Measurements from ENCODE around the gene SEPTIN5.
A peak's percentile ranks its signal among the peaks of the same experiment; 100 is the strongest.

SEPTIN5 gene

GRCh38 chr22:19763458-19764298 lies 49.4 kb downstream of the SEPTIN5 start:
- no peak for DNase-seq

GRCh38 chr22:19764299-19764593 lies 49.9 kb downstream of the SEPTIN5 start:
- no peak for DNase-seq

GRCh38 chr22:19764636-19765476 lies 50.6 kb downstream of the SEPTIN5 start:
- DNase-seq = no peak

DNA sequence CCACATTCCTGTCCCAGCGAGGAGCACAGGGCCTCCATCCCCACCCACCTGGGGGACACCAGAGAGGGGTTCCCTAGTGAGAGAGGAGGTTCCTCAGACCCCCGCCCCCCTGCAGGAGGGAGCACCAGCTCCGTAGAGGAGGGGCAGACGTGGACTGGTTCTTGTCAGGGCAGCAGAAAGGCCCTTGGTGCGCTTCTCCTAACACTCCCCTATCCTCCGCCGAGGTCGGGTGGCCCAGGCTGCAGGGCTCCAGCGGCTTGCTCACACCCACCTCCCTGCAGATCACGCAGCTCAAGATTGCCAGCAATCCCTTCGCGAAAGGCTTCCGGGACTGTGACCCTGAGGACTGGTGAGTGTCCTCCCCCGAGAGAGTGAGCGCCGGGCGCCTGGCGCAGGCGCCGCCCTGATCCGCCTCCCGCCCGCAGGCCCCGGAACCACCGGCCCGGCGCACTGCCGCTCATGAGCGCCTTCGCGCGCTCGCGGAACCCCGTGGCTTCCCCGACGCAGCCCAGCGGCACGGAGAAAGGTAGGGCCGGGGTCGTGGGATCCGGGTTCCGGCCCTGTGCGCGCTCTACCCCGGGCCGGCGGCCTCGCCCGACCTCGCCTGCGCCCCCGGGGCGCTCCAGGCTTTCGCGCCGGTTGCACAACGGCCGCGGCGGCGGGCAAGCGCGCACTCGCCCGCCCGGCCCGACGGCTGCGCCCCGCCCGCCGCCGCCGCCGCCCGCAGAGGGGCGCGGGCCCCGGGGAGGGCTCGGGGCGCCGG lies 51.4 kb downstream of the SEPTIN5 start:
- DNase-seq = no peak

DNA sequence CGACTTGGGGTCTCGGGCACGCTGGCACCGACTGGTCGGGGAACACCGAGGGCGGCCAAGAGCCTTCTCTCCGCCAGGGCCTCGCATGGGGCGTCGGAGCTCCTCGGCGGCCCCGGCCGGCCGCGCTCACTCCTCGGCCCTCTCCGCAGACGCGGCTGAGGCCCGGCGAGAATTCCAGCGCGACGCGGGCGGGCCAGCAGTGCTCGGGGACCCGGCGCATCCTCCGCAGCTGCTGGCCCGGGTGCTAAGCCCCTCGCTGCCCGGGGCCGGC lies 51.9 kb downstream of the SEPTIN5 start:
- DNase-seq = no peak

GRCh38 chr22:19766511-19767426 lies 52.5 kb downstream of the SEPTIN5 start:
- peak; percentile 40 for DNase-seq

DNA sequence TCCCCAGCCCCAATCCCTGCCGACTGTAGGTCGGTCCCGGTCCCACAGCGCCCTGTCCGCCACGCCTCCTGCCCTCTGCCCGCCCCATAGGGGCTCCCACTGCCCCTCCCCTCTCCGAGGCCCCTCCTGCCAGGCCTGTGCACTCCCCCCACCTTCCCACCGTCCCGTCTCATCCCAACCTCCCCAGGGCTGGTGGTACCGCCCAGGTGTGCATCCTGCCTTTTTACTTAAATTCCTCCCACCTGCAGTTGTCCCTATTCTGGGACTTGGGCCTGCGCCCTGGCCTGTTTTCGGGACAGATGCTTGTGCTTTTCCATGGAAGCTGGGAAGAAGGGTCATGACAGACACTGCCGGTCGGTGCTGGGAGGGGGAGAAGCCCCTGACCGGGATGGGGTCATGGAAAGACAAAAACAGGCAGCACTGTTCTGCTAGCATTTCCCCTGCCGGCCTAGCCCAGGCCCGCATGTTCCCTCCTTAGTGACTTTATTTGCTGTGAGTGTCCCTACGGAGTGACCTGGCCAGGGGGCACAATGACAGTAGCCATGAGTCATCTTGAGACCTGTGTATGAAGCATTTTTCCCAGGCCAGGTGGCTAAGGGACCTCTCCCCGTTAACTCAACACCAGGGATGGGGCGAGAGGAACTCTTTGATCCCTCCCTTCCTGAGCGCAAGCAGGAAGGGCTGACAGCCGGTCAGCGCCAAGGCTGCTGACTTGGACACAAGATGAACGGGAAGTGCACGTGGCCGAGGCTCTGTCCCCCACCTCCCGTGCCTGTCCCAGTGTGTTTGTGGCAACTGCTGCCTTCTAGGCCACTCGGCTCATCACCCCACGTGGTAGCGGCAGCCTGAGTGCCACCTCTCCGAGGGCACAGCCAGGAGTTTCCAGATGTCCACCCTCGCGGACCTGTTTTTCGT lies 53.4 kb downstream of the SEPTIN5 start:
- DNase-seq = no peak

- no peak for DNase-seq
These were observed 55.1 kb downstream of the SEPTIN5 start for GRCh38 chr22:19769393-19769715.

- no peak for DNase-seq
These were observed 56.3 kb downstream of the SEPTIN5 start for GRCh38 chr22:19770349-19771220.

- no peak for DNase-seq
These were observed 58.0 kb downstream of the SEPTIN5 start for GRCh38 chr22:19772422-19772672.

Measured in stimulated activated CD4-positive, alpha-beta T cell treated with anti-CD3 and anti-CD28 coated beads, Interleukin-4, amount 100 ng/mL, for 24 hours (primary cell).